ENCODE results near the gene S100A2.

The S100A2 gene

DNA sequence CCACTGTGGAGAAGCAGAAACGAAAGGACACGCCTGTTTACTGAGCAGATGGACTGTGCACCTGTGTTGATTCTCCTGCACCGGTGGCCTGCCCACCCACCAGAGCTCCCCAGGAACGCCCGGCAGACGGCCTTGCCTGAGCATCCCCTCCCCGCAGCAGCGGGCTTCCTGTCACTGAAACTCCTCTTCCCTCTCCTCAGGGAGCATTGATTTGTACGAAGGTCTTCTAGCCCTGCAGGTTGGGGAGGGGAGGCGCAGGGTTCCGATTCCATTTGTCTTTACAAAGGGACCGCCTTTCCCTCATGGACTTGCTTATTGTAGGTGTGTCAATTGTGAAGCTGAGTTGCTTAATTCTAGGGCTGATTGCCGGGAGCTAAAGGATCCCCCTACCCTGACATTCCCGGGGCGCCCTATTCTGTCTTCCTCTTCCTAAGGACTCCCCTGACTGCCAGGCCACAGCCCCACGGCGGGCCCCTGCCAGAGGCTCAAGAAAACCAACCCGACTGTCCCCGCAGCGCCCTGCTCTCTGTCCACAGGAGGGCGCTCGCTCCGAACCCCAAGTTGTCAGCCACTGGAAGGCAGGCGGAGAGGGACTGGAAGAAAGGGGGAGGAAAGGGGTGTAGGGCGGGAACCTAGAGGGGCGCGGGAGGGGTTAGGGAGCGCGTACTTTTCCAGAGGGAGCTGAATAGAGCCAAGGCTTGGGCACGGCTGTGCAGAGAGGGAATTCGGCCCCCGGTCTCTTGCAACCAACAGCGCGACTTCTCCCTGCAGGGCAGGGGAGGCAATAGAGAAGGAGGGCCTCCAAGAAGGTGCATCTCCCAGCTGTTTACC, 32.7 kb downstream of the S100A2 start:
- Histone ChIP-seq H3K4me2 (ENCODE audit: insufficient read depth, low read length, poor library complexity, severe bottlenecking) (peak overlapping the region; percentile 32), H2AK5ac (ENCODE audit: low read depth, low read length) (peak overlapping the region; percentile 94), H2BK12ac (ENCODE audit: low read length) (no peak overlapping the region), H4K91ac (ENCODE audit: low read depth, low read length, poor library complexity) (no peak overlapping the region), H3K36me3 (replicated peaks in 1 of 2; ENCODE audit: control insufficient read depth in 2 of 2, insufficient read depth in 2 of 2, low read length in 2 of 2) (no peaks in the 10 kb centered on the region), H3K23ac (ENCODE audit: low read depth, low read length, poor library complexity) (peak overlapping the region; percentile 38), H3K9me3 (replicated peaks in 1 of 2; ENCODE audit: control insufficient read depth in 2 of 2, insufficient read depth in 1 of 2, low read depth in 1 of 2, low read length in 2 of 2) (no peaks in the 10 kb centered on the region), H2BK5ac (ENCODE audit: low read length) (peak overlapping the region; percentile 35), H3K9ac (ENCODE audit: low read depth, low read length, poor library complexity) (no peak overlapping the region), H2BK15ac (ENCODE audit: low read length) (no peak overlapping the region), H3K14ac (ENCODE audit: low read length) (no peak overlapping the region), H2AFZ (ENCODE audit: low read length) (peak overlapping the region; percentile 83), H3K4ac (ENCODE audit: low read length) (no peak overlapping the region), H3K27ac (replicated peaks; ENCODE audit: low read length) (peak overlapping the region; percentile 8), H3K4me1 (ENCODE audit: control insufficient read depth in 2 of 2, insufficient read depth in 1 of 2, low read depth in 1 of 2, low read length in 2 of 2) (peaks cover 0 to 26% of the 10 kb centered on the region in 2 donors), H3K27me3 (ENCODE audit: control insufficient read depth in 3 of 3, insufficient read depth in 3 of 3, low read depth in 1 of 3, low read length in 3 of 3) (peaks cover 0 to 44% (median 3%) of the 10 kb centered on the region in 3 experiments), H3K18ac (ENCODE audit: low read length) (peak overlapping the region; percentile 39), H4K8ac (ENCODE audit: low read depth, low read length) (no peak overlapping the region), H2BK120ac (ENCODE audit: low read depth, low read length) (no peak overlapping the region), H3K79me1 (ENCODE audit: low read depth, low read length) (no peaks in the 10 kb centered on the region), H3K4me3 (ENCODE audit: low read length in 2 of 2) (no peak overlapping the region)
- DNase-seq (ENCODE audit: low spot score), result peak; percentile 94
- no CpG with 5 or more reads among the region's 34 CpGs for WGBS, 2 donors (ENCODE audit: extremely low coverage in 2 of 2, insufficient read length in 2 of 2, insufficient replicate concordance in 1 of 2)

- Histone ChIP-seq H3K4me3 (ENCODE audit: low read length in 2 of 2) (no peak overlapping the region), H2BK120ac (ENCODE audit: low read depth, low read length) (no peak overlapping the region), H3K4me1 (ENCODE audit: control insufficient read depth in 2 of 2, insufficient read depth in 1 of 2, low read depth in 1 of 2, low read length in 2 of 2) (peaks cover 0 to 25% of the 10 kb centered on the region in 2 donors), H3K9ac (ENCODE audit: low read depth, low read length, poor library complexity) (no peak overlapping the region), H3K23ac (ENCODE audit: low read depth, low read length, poor library complexity) (no peak overlapping the region), H2BK15ac (ENCODE audit: low read length) (no peak overlapping the region), H2AFZ (ENCODE audit: low read length) (no peak overlapping the region), H2BK5ac (ENCODE audit: low read length) (no peak overlapping the region), H4K91ac (ENCODE audit: low read depth, low read length, poor library complexity) (no peak overlapping the region), H3K9me3 (replicated peaks in 1 of 2; ENCODE audit: control insufficient read depth in 2 of 2, insufficient read depth in 1 of 2, low read depth in 1 of 2, low read length in 2 of 2) (no peaks in the 10 kb centered on the region), H3K27me3 (ENCODE audit: control insufficient read depth in 3 of 3, insufficient read depth in 3 of 3, low read depth in 1 of 3, low read length in 3 of 3) (peaks cover 0 to 41% (median 3%) of the 10 kb centered on the region in 3 experiments), H3K14ac (ENCODE audit: low read length) (no peak overlapping the region), H2AK5ac (ENCODE audit: low read depth, low read length) (no peak overlapping the region), H3K79me1 (ENCODE audit: low read depth, low read length) (no peaks in the 10 kb centered on the region), H3K18ac (ENCODE audit: low read length) (no peak overlapping the region), H3K36me3 (replicated peaks in 1 of 2; ENCODE audit: control insufficient read depth in 2 of 2, insufficient read depth in 2 of 2, low read length in 2 of 2) (no peaks in the 10 kb centered on the region), H4K8ac (ENCODE audit: low read depth, low read length) (no peak overlapping the region), H2BK12ac (ENCODE audit: low read length) (no peak overlapping the region), H3K27ac (replicated peaks; ENCODE audit: low read length) (no peak overlapping the region), H3K4me2 (ENCODE audit: insufficient read depth, low read length, poor library complexity, severe bottlenecking) (no peak overlapping the region), H3K4ac (ENCODE audit: low read length) (no peak overlapping the region)
- no peak for DNase-seq (ENCODE audit: low spot score)
- no CpG with 5 or more reads among the region's 2 CpGs for WGBS, 2 donors (ENCODE audit: extremely low coverage in 2 of 2, insufficient read length in 2 of 2, insufficient replicate concordance in 1 of 2)
Observed at GRCh38 chr1:153532181-153532580, 33.5 kb downstream of the S100A2 start.

DNA sequence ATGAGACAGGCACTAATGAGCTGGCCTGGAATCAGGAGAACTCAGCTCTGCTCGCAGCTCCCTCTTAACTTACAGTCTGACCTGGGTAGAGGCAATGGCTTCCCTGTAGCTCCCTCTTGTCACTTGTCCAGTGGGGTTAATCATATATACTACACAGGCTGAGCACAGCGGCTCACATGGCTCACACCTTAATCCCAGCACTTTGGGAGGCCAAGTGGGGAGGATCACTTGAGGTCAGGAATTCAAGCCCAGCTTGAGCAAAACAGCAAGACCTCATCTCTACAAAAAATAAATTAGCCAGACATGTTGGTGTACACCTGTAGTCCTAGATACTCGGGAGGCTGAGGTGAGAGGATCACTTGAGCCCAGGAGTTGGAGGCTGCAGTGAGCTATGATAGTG, 34.0 kb downstream of the S100A2 start:
- H2BK5ac ChIP-seq (ENCODE audit: low read length), result no peak overlapping the region
- H3K36me3 ChIP-seq (replicated peaks in 1 of 2; ENCODE audit: control insufficient read depth in 2 of 2, insufficient read depth in 2 of 2, low read length in 2 of 2), result no peaks in the 10 kb centered on the region
- no peak overlapping the region for H3K18ac ChIP-seq (ENCODE audit: low read length)
- H2AFZ ChIP-seq (ENCODE audit: low read length), result no peak overlapping the region
- H2BK12ac ChIP-seq (ENCODE audit: low read length), result no peak overlapping the region
- no peaks in the 10 kb centered on the region for H3K79me1 ChIP-seq (ENCODE audit: low read depth, low read length)
- H4K91ac ChIP-seq (ENCODE audit: low read depth, low read length, poor library complexity), result no peak overlapping the region
- no peak overlapping the region for H3K27ac ChIP-seq (replicated peaks; ENCODE audit: low read length)
- no peak overlapping the region for H3K23ac ChIP-seq (ENCODE audit: low read depth, low read length, poor library complexity)
- H3K4me2 ChIP-seq (ENCODE audit: insufficient read depth, low read length, poor library complexity, severe bottlenecking), result no peak overlapping the region
- H3K14ac ChIP-seq (ENCODE audit: low read length), result no peak overlapping the region
- WGBS, 2 donors (ENCODE audit: extremely low coverage in 2 of 2, insufficient read length in 2 of 2, insufficient replicate concordance in 1 of 2), result no CpG with 5 or more reads among the region's 3 CpGs
- H3K9me3 ChIP-seq (replicated peaks in 1 of 2; ENCODE audit: control insufficient read depth in 2 of 2, insufficient read depth in 1 of 2, low read depth in 1 of 2, low read length in 2 of 2), result no peaks in the 10 kb centered on the region
- DNase-seq (ENCODE audit: low spot score), result no peak
- H3K4ac ChIP-seq (ENCODE audit: low read length), result no peak overlapping the region
- H2BK120ac ChIP-seq (ENCODE audit: low read depth, low read length), result no peak overlapping the region
- H4K8ac ChIP-seq (ENCODE audit: low read depth, low read length), result no peak overlapping the region
- peaks cover 0 to 24% of the 10 kb centered on the region in 2 donors for H3K4me1 ChIP-seq (ENCODE audit: control insufficient read depth in 2 of 2, insufficient read depth in 1 of 2, low read depth in 1 of 2, low read length in 2 of 2)
- H2BK15ac ChIP-seq (ENCODE audit: low read length), result no peak overlapping the region
- H3K27me3 ChIP-seq (ENCODE audit: control insufficient read depth in 3 of 3, insufficient read depth in 3 of 3, low read depth in 1 of 3, low read length in 3 of 3), result peaks cover 0 to 35% (median 3%) of the 10 kb centered on the region in 3 experiments
- H3K4me3 ChIP-seq (ENCODE audit: low read length in 2 of 2), result no peak overlapping the region
- no peak overlapping the region for H2AK5ac ChIP-seq (ENCODE audit: low read depth, low read length)
- H3K9ac ChIP-seq (ENCODE audit: low read depth, low read length, poor library complexity), result no peak overlapping the region

DNA sequence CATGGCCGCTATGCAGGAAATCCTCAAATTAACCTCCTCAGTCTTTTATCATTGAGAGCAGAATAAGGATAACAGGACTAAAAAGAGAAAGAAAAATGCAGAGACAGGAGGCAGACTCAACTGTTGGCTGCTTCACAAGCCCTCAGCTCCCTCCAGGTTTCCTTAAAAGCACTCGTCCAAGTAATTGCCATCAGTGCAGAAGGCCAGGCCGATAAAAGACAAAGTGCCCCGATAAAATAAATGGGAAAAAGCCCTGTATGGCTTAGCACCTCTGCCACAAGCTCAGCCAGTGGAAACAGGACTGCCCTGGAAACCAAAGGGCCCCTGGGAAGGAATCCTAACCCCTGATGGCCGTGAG, 38.0 kb downstream of the S100A2 start:
- WGBS, 2 donors (ENCODE audit: extremely low coverage in 2 of 2, insufficient read length in 2 of 2, insufficient replicate concordance in 1 of 2), result no CpG with 5 or more reads among the region's 5 CpGs
- Histone ChIP-seq H3K36me3 (replicated peaks in 1 of 2; ENCODE audit: control insufficient read depth in 2 of 2, insufficient read depth in 2 of 2, low read length in 2 of 2) (no peaks in the 10 kb centered on the region), H3K27ac (replicated peaks; ENCODE audit: low read length) (no peak overlapping the region), H3K4me2 (ENCODE audit: insufficient read depth, low read length, poor library complexity, severe bottlenecking) (no peak overlapping the region), H3K27me3 (ENCODE audit: control insufficient read depth in 3 of 3, insufficient read depth in 3 of 3, low read depth in 1 of 3, low read length in 3 of 3) (peaks cover 0 to 7% (median 0%) of the 10 kb centered on the region in 3 experiments), H2AFZ (ENCODE audit: low read length) (no peak overlapping the region), H2BK12ac (ENCODE audit: low read length) (no peak overlapping the region), H2AK5ac (ENCODE audit: low read depth, low read length) (no peak overlapping the region), H4K91ac (ENCODE audit: low read depth, low read length, poor library complexity) (no peak overlapping the region), H3K4ac (ENCODE audit: low read length) (no peak overlapping the region), H2BK120ac (ENCODE audit: low read depth, low read length) (no peak overlapping the region), H2BK5ac (ENCODE audit: low read length) (no peak overlapping the region), H4K8ac (ENCODE audit: low read depth, low read length) (no peak overlapping the region), H3K18ac (ENCODE audit: low read length) (no peak overlapping the region), H3K4me1 (ENCODE audit: control insufficient read depth in 2 of 2, insufficient read depth in 1 of 2, low read depth in 1 of 2, low read length in 2 of 2) (peaks cover 3 to 6% of the 10 kb centered on the region in 2 donors), H3K14ac (ENCODE audit: low read length) (no peak overlapping the region), H3K9ac (ENCODE audit: low read depth, low read length, poor library complexity) (no peak overlapping the region), H3K4me3 (ENCODE audit: low read length in 2 of 2) (no peak overlapping the region), H3K79me1 (ENCODE audit: low read depth, low read length) (no peaks in the 10 kb centered on the region), H3K9me3 (replicated peaks in 1 of 2; ENCODE audit: control insufficient read depth in 2 of 2, insufficient read depth in 1 of 2, low read depth in 1 of 2, low read length in 2 of 2) (no peaks in the 10 kb centered on the region), H2BK15ac (ENCODE audit: low read length) (no peak overlapping the region), H3K23ac (ENCODE audit: low read depth, low read length, poor library complexity) (no peak overlapping the region)
- no peak for DNase-seq (ENCODE audit: low spot score)

All from neuronal stem cell (in vitro differentiated cells).